Activated CD4-positive, CD25-positive, alpha-beta regulatory T cell treated with anti-CD3 and anti-CD28 coated beads, Interleukin-2, amount 50 U/mL, for 16 hours (primary cell): ENCODE data around the gene CNN3.

Experiments
- DNase-seq: peaks from one replicate; pipeline ENCODE4 v3.0.0-alpha.2; 2020; ENCODE audit warnings: low read depth, low spot score

CNN3 gene

DNA sequence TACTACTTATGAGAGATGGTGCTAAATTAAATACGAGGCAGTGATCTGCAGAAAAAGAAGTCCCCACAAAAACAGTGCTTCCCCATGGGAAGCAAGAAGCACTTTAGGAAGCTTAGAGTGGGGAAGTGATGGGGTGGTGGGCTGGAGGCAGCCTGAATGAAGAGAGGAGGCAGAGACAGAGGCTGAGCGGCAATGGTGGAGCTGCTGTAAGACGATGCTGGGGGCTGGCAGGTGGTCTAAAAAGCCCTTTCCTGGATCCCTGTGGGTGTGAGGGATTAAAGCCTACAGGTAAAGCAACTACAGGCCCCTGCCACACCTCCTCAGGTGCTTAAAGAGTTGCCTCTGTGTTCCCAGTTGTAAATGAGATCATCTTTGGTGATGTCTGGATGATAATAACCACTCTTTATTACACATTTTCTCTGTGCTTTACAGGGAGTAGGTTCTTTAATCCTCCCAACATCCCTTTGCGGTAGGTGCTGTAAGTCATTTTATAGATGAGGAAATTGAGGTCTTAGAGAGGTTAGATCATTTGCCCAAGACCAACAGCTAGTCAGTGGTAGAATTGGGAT is 39.2 kb downstream of the CNN3 start:
- no peak for DNase-seq

DNA sequence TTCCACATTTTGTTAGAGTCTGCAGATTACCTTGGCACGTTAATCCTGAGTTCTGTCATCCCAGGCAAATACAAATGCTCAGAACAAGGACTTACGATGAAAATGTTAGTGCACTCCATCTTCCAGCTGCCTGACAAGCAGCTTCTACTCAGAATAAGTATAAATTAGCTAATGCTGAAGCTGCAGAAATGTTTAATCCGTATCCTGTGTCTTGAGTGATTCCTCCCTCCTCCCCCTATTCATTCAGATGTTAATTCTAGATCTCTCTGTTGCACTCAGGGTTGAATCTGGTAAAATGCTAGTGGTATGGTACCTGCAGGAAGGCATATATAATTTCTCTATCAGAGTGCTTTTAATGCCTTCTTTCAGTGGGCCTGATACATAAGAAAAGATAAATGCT is 39.8 kb downstream of the CNN3 start:
- DNase-seq: no peak

DNA sequence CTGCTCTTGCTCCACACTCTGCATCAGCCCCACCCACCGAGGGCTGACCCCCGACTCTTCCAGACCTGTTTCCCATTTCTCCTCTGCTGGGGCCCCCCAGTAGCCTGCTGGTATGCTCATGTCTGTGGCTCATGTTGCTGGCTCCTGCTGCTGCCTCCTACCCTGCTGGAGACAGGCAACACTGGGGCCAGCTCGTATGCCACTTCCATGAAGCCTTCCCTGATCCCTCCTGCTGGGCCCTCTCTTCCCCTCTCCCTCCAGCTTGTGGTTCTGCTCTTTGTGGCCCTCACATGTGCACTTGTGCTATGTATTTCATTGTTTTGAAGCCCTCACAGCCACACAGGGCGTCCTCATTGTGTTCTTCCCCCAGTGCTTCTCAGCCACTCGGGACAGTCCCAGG is 40.5 kb downstream of the CNN3 start:
- DNase-seq: no peak

DNA sequence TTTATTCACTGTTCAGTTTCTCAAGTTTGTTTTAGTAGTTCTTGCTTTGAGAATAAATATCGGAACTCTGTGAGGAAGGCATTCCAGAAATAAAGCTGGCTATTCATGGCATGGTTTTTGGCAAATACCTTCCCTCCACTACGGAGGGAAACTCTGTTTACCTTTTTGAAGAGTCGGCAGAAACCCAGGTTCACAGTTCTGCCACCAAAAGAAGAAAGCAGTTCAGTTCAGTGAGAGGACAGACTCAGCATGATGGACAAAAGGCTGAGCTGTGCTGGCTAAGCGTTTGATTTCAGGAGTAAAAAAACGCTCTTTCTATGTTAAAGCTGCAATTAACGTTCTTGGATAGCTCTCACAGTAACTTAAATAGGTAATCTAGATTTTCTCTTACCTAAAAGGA is 42.4 kb downstream of the CNN3 start:
- DNase-seq: no peak

DNA sequence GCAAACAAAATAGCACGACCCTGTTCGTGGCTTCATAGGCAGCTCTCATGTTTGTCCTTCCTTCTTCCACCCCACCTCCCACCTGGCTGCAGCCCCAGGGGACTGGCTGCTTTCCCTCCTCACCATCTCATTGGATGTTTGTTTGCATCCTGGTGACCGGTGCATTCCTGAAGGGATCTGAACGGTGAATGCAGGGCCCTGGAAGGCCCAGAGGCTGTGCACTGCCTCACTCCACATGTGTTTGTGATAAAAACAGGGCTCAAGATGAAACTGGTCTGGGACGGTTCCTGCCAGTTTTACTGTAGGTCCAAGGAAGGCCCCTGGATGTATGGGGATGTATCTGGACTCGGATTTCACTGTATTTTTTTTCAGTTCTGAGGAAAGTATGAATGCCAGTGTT is 42.8 kb downstream of the CNN3 start:
- no peak for DNase-seq

DNA sequence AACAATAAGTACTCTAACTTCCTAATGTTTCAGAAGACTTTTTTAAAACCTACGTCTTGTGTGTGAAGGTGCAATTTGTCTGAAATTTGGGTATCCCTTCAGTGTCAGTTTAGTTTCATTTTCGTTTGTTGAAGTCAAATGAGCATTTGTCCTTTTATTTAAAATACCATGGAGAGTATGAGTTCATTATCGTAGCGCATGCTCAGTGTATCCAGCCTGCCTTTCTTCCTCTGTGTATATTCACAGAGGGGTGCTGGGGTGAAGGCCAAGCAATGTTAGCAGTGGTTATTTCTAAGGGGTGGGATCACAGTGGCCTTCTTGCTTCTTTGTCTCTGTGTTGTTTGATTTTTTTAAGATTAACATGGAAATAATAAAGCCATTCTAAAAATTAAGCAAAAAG is 43.2 kb downstream of the CNN3 start:
- no peak for DNase-seq

DNA sequence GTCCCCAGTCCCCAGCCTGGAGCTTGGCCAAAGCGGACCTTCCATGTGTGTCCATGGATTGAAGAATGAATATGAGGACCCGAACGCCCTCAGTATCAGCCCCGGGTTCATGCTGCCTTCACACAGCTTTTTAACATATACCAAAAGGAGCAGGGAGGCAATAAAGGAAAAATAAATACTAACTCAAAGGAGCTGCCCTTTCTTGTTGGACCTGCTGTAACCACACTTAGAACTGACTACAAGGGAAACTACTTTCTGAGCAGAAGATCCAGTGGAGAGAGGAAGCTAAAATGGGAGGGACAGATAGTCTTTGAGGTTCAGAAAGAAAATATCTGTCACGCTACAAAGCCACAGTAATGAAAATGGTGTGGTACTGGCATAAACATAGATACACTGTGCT is 48.6 kb downstream of the CNN3 start:
- DNase-seq: no peak

DNA sequence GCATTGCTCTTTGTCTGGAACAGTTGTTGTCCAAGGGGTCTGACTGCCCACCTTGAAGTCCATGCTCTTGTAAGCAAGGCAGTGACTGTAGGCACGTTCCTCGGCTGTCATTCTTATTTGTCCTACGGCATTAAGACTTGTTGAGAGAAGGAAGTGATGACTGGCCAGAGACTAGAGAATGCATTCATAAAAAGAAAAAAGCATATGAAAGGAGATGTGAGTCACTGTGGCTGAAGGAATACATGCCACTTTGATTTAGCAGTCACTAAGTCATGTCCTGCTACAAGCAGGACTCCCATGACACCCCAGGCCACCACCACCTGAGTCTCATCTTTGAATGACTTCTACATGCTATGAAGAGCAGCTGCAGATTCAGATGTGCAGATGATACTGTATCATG is 50.5 kb downstream of the CNN3 start:
- no peak for DNase-seq

DNA sequence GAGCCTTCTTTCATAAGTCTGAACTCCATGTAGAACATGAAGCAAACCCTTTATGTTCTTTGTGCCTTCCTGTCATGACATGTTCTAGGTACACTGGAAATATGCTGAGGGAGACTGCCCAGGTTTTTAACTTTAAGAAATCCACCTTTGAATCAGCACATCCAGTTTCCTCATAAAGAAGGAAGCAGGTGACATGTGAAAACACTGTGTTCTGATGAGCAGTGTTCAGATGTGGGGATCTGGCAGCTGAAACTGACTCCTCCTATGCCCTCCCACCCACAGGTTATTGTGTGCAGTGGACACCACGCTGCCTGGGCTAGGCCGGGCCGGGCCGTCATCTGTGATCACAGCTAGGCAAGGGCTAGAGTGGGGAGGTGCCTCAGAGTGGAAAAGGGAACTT is 51.1 kb downstream of the CNN3 start:
- no peak for DNase-seq

DNA sequence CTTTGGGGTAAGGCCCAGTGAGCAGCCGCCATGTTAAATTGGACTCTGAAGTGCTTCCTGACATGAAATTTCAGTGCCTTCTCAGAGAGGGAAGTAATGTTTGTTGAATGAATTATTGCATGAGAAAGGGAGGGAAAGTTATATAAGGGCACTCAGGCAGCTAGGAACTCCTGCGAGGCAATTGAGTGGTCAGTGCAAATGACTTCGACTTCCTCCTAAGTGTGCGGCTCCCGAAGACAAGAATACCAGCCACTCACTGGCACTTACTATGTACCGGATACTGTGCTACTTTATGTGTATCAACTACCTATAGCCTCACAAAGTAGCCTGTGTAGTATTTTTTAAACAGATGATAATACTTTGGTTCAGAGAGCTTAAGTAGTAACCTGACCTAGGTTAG is 52.5 kb downstream of the CNN3 start:
- DNase-seq: no peak

DNA sequence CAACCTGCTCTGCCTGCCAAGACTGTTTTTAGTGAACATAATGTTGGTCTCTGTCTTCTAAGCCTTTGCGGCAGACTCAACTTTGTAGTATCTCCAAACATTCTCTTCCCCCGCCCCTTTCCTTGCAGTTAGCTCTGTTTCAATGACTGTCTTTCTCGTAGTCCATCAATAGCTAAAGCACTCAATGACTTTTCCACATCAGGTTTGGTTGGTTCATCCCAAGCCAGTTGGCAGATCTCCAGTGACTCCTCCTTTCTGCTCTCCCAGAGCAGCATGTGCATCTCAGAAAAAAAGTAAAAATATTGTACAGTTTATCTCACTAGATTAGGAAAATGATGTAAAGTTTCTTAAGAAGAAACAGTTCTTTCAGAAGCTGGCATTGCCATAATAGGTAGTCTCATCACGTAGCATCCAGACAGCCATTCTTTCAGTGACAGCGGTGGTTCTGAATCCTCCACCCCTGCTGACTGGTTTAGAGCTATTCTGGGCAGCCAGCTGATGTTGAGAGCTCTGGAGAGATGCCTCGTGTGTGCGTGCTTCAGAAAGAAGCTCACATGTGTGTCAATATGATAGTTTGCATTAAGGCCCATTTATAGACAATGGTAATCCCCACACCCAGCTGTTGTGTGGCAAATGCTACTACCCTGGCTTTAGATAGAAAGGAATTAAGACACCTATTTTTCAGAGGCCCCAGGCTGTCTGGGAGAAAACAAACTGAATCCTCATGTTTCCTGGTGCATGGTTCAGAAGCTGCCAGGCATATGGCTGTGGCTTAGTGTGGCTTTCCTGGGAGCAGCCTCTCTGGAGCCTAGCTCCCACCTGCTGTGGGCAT is 53.2 kb downstream of the CNN3 start:
- no peak for DNase-seq

DNA sequence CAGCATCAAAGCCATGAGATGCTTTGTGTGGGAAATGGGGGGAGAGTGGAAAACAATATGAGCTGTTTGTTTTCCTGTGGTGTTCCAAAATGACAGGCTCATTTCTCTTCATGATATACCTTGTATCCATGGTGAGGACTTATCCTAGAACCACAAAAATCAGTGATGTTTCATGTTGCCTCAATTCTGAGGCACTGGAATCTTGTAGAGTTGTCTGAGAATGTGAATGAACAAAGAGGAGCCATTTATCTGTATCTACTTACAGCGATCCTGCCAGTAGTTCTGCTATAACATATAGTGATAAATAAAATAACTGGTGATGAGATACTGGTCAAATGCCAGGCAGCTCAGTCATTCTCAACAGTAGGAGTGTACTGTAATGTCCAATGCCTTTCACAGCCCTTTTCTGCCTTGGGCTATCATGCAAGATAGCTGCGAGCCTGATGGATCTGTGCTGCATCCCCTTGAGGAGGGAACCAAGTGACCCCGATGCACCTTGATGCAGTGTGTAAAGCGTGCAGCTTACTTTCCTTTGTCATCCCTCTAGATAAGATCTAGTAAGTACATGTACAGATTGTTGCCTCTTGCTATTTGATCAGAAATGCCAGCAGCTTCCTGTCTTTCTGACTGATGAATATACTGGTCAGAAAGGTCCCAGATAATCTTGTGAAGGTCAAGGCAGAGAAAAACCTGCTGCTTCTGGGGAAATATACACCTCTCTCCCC is 54.0 kb downstream of the CNN3 start:
- DNase-seq: no peak

DNA sequence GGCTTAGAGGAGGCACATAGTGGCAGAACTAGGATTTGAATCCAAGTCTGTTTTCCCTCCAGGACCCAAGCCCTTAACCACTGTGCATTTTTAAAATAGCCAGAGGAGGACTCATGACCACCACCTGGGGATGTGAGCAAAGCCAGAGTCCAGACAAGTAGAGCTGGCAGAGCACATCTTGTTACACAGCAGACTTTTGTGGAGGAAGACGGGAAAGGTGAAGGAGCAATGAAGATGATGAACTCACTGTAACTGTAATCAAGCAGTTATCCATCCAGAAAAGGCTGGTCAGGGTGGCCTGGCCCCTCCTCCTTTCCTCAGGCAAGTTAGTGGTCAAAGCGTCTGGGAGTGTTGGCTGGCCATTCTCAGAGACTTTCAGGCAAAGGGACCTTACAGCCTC is 55.9 kb downstream of the CNN3 start:
- no peak for DNase-seq

DNA sequence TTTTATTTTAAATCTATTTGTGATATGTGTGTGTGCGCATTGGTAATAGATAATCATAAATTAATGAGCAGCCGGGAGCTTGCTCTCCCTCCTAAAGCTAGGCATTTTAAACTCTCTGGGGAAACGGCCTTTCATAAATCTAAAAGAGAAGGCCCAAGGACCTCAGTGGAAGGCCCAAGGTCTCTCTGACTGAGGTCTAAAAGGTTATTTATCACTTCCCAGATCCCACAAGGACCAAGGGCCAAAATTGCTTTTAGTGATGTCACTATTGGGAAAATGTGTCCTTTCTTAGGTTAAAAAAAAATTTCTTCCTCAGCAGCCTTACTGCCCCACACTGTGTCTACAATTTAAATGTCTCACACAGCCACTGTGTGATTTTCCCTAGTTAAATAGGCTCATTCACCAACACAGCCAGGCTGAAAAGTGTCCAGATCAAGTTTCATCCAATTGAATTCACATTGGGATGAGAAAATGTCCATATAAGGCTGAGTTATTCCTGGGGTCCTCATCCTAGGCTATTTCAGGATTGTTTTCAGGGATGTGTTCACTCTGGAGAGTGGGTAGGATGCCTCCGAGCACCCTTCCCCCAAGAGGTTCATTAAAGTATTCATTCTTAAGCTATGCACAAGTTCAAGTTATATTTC is 60.6 kb downstream of the CNN3 start:
- no peak for DNase-seq

DNA sequence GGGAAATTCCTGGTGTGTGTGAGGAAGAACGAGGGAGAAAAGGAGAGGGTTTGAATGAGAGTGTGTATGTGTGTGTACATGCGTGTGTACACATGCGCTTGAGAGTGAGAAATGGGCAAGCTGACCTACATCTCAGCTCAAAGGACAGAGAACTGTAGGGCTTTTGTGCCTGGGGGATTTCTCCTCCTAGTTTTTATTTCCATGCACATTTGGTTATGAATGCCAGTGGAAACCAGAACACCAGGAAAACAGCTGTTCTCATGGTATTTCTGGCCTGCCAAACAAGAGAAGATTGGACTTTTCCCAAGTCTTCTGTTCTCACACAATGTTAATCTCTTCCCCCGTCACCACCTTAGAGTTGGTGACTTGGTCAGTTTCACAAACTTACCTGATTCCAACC is 61.5 kb downstream of the CNN3 start:
- no peak for DNase-seq

DNA sequence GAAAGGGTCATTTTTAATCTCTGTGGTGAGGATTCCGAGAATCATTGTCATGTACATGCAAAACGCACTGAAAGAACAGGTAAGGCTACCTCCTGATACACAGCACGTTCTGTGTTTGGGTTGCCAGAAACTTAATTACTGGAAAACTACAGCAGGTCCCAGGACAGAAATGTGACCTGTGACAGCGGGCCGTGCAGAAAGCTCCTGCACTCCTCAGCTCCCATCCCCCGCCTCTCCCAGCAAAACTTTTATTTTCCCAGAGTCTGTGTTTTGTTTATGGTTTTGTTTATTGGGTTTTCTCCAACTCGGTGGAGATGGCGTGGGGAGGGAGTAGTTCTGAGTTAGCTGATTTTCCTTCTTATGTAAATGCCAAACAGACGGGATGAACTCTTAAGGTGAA is 62.1 kb downstream of the CNN3 start:
- DNase-seq: no peak

DNA sequence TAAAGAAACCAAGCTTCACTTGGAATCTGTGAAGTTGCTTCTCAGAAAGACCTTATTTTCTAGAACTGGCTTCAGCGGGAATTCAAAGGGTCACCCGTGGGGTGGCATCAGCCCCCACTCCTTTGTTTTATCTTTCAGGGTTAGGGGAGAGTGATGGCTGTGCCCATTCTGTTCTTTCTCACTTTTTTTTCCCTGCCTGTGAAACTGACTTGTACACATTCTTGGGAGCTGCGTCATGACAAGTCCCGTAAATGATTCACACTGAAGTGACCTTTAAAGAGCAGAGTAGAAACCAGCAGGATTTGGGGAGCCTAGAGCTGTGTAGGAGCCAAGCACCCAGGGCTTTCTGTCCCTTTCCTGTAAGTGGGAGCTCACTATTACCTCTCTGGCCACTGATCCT is 63.0 kb downstream of the CNN3 start:
- DNase-seq: no peak

DNA sequence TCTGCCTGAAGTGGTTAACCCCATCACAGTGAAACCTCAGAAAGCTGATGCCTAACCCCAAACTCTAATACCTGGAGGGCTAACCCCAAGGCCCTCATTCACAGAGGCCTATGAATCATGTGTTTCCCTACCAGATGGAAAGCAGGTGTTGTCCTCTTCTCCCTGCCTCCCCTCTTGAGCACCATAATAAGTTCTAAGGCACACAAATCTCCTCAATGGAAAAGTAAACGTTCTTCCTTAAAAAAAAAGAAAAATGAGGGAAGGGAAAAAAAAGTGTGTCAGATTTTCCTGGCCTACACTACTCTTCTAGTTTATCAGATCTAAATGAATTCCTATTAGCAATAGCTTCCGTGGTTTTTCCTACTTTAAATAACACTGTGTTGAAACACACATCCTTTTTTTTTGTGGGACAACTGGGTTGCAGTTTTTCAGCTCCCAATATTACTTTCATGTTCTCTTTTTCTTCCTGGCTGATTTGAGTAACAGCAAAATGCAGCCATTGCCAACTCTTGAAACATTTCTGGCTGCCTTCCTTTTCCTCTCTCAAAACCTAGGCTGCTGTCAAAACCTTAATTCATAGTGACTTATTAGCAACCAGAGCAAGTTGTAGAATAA is 63.5 kb downstream of the CNN3 start:
- DNase-seq: no peak

DNA sequence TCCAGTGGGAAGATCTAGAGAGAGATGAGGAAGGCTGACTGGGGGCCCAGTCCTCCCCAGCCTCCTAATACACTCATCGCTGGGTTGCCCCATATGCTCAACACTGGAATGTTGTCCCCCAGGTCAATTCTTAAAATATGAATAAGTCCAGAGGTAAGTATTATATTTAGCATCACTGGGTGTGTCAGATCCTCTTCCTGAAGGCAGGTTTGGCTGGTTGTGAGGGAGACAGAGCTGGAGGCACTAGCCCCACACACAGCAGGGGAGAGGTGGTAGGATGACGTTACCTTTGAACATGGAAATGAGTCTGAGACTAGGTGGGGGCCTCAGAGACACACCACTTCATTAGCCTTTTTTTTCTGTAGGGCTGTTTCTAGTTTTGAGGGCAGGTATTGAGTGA is 64.2 kb downstream of the CNN3 start:
- no peak for DNase-seq

DNA sequence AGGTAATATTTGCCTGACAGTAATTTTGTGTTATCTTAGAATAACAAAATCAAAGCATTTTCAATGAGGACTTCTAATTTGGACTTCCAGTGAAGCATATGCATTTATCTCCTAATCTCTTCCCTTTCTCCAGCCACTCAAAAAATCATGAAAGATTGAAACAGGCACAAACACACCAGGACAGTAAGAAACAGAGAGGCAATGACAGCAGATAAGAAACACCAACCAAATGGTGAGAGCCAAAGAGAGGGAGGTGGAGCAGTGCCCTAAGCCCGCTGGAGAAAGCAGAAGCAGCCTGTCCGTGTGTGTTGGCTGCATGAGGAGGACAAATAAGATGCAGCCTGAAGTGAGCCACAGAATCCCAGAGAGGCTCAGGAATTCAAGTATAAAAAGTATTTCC is 67.7 kb downstream of the CNN3 start:
- no peak for DNase-seq

DNA sequence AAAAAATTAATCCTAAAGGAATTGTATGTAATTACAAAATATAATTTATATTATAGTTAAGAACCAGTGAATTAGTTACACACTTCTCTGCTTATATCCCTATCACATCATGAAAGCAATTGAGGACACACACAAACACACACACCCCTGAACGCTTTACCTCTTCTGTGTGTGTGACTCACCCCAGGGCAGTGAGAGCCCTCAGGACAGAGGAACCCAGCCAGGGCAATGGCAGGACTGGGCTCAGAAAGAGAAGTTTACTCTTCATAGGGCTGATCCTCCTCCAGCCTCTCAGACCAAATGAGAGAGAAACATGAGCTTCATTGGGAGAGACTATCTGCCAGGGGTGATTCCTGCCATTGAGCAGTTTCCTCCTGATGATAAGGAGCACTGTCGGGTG is 68.6 kb downstream of the CNN3 start:
- no peak for DNase-seq

DNA sequence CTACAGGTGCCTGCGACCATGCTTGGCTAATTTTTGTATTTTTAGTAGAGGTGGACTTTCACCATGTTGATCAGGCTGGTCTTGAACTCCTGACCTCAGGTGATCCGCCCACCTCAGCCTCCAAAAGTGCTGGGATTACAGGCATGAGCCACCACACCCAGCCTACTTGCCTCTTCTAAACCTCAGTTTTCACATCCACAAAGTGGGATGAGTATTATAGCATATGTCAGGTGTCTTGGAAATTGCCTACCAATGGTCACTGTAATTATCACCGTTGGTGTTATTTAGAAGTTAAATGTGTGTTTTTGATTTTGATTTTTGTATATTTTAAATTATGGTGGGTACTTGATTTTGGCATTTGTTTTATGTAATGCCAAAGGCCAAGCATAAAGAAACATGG is 70.0 kb downstream of the CNN3 start:
- DNase-seq: no peak
